ENCODE results near the gene HSF4. TPM values are rescaled to one million over a fixed set of nuclear protein-coding genes. Genes with fewer than 3 reads are reported as not detected.

Gene HSF4
- total RNA-seq, 2 experiments from 2014 or later = 8.1 to 17.0 TPM

GRCh38 chr16:67204076-67204475 is 39.5 kb downstream of the HSF4 start:
- DNase-seq (ENCODE audit: low spot score) = no peak
- intact Hi-C loops (cut with micrococcal nuclease; ENCODE audit: unreplicated experiment) = no loop called here
- H3K79me2 ChIP-seq (ENCODE audit: insufficient read depth, low read depth, low read length) = no peaks in the 10 kb centered on the region
- no peaks in the 10 kb centered on the region for H3K9me2 ChIP-seq (ENCODE audit: insufficient read depth, low read length)
- no peaks in the 10 kb centered on the region for H4K20me1 ChIP-seq (ENCODE audit: insufficient read depth, low read length)
- H3K4me3 ChIP-seq (ENCODE audit: low read depth, low read length, poor library complexity, severe bottlenecking) = no peak overlapping the region
- H3K4me2 ChIP-seq (ENCODE audit: low read length) = no peak overlapping the region
- no TSS peak for BruUV-seq (replicated peaks)
- H3K4me1 ChIP-seq (ENCODE audit: insufficient read depth, low read length, poor library complexity, severe bottlenecking) = no peaks in the 10 kb centered on the region
- peaks cover 50% of the 10 kb centered on the region for H3K36me3 ChIP-seq (ENCODE audit: insufficient read depth, low read length)
- no peak for TF ChIP-seq EZH2phosphoT487 (IDR thresholded peaks at IDR 0.05; ENCODE audit: borderline replicate concordance, low read depth, low read length)
- no peak for TF ChIP-seq CTCF (conservative IDR thresholded peaks at IDR 0.05; ENCODE audit: low read length)
- no peak overlapping the region for H3K27ac ChIP-seq (ENCODE audit: low read depth, low read length, poor library complexity, severe bottlenecking)
- POLR2A ChIA-PET = no interaction called here
- H3K9me3 ChIP-seq (ENCODE audit: low read length) = no peaks in the 10 kb centered on the region
- CTCF ChIA-PET (ENCODE audit: unreplicated experiment) = interaction anchor here (0.6 kb wide), 1 partner anchor 337 kb away, joined by 3 read pairs; no protein-coding TSS in a partner anchor
- no peak overlapping the region for H2AFZ ChIP-seq (ENCODE audit: low read length)

- no peaks in the 10 kb centered on the region for H3K4me1 ChIP-seq (ENCODE audit: insufficient read depth, low read length, poor library complexity, severe bottlenecking)
- H4K20me1 ChIP-seq (ENCODE audit: insufficient read depth, low read length) = no peaks in the 10 kb centered on the region
- H3K9me2 ChIP-seq (ENCODE audit: insufficient read depth, low read length) = no peaks in the 10 kb centered on the region
- H3K27ac ChIP-seq (ENCODE audit: low read depth, low read length, poor library complexity, severe bottlenecking) = no peak overlapping the region
- no peaks in the 10 kb centered on the region for H3K9me3 ChIP-seq (ENCODE audit: low read length)
- intact Hi-C loops (cut with micrococcal nuclease; ENCODE audit: unreplicated experiment) = no loop called here
- TSS peak; percentile 54 for BruUV-seq (replicated peaks)
- no peak for DNase-seq (ENCODE audit: low spot score)
- H3K4me3 ChIP-seq (ENCODE audit: low read depth, low read length, poor library complexity, severe bottlenecking) = no peak overlapping the region
- H3K4me2 ChIP-seq (ENCODE audit: low read length) = no peak overlapping the region
- peaks cover 33% of the 10 kb centered on the region for H3K36me3 ChIP-seq (ENCODE audit: insufficient read depth, low read length)
- TF ChIP-seq CTCF (conservative IDR thresholded peaks at IDR 0.05; ENCODE audit: low read length) (no peak), EZH2phosphoT487 (IDR thresholded peaks at IDR 0.05; ENCODE audit: borderline replicate concordance, low read depth, low read length) (no peak)
- H2AFZ ChIP-seq (ENCODE audit: low read length) = no peak overlapping the region
- CTCF ChIA-PET (ENCODE audit: unreplicated experiment) = no interaction called here
- H3K79me2 ChIP-seq (ENCODE audit: insufficient read depth, low read depth, low read length) = no peaks in the 10 kb centered on the region
- POLR2A ChIA-PET = no interaction called here
These were observed 41.7 kb downstream of the HSF4 start for GRCh38 chr16:67206129-67206837.

- intact Hi-C loops (cut with micrococcal nuclease; ENCODE audit: unreplicated experiment) = no loop called here
- Histone ChIP-seq H4K20me1 (ENCODE audit: insufficient read depth, low read length) (no peaks in the 10 kb centered on the region), H3K4me2 (ENCODE audit: low read length) (no peak overlapping the region), H2AFZ (ENCODE audit: low read length) (no peak overlapping the region), H3K79me2 (ENCODE audit: insufficient read depth, low read depth, low read length) (no peaks in the 10 kb centered on the region), H3K4me3 (ENCODE audit: low read depth, low read length, poor library complexity, severe bottlenecking) (no peak overlapping the region), H3K4me1 (ENCODE audit: insufficient read depth, low read length, poor library complexity, severe bottlenecking) (no peaks in the 10 kb centered on the region), H3K9me3 (ENCODE audit: low read length) (no peaks in the 10 kb centered on the region), H3K9me2 (ENCODE audit: insufficient read depth, low read length) (no peaks in the 10 kb centered on the region), H3K36me3 (ENCODE audit: insufficient read depth, low read length) (peaks cover 27% of the 10 kb centered on the region), H3K27ac (ENCODE audit: low read depth, low read length, poor library complexity, severe bottlenecking) (no peak overlapping the region)
- ChIA-PET POLR2A (no interaction called here), CTCF (ENCODE audit: unreplicated experiment) (no interaction called here)
- TF ChIP-seq EZH2phosphoT487 (IDR thresholded peaks at IDR 0.05; ENCODE audit: borderline replicate concordance, low read depth, low read length) = no peak
- TF ChIP-seq CTCF (conservative IDR thresholded peaks at IDR 0.05; ENCODE audit: low read length) = no peak
- no TSS peak for BruUV-seq (replicated peaks)
- no peak for DNase-seq (ENCODE audit: low spot score)
These were observed 42.3 kb downstream of the HSF4 start for GRCh38 chr16:67206838-67207248.
